ENCODE data around the gene RAD54L. TPM values are rescaled to one million over a fixed set of nuclear protein-coding genes. Genes with fewer than 3 reads are reported as not detected.

The RAD54L gene
- total RNA-seq: 1 to 10 TPM; 4.8 to 7.3 TPM
- 10 to 100 TPM in 4 of 6 donors, 1 to 10 TPM in 2; 8.6 to 16.5 (median 13.5) TPM for polyA plus RNA-seq (ENCODE audit: insufficient read length in 6 of 6)
- long read RNA-seq, donor 1, partial matches to known transcripts: 55 of 78 reads
- long read RNA-seq, donor 1, other reads (novel, unspliced or antisense): 22 of 78 reads
- long read RNA-seq, donor 2, partial matches to known transcripts: 81 of 82 reads
- long read RNA-seq, donor 2, other reads (novel, unspliced or antisense): 0 of 82 reads
- long read RNA-seq, donor 3, partial matches to known transcripts: 47 of 50 reads
- long read RNA-seq, donor 3, other reads (novel, unspliced or antisense): 0 of 50 reads
- long read RNA-seq, donor 4, partial matches to known transcripts: 1 of 2 reads
- long read RNA-seq, donor 4, other reads (novel, unspliced or antisense): 1 of 2 reads
- long read RNA-seq, donor 5, partial matches to known transcripts: 38 of 47 reads
- long read RNA-seq, donor 5, other reads (novel, unspliced or antisense): 9 of 47 reads
- long read RNA-seq, donor 6, partial matches to known transcripts: 0 of 2 reads
- long read RNA-seq, donor 6, other reads (novel, unspliced or antisense): 0 of 2 reads
- long read RNA-seq, donor 7: 0 reads
- long read RNA-seq, donor 8, partial matches to known transcripts: 66 of 80 reads
- long read RNA-seq, donor 8, other reads (novel, unspliced or antisense): 14 of 80 reads
- long read RNA-seq, donor 9: 0 reads
- long read RNA-seq, donor 10: 0 reads
- long read RNA-seq, donor 11, partial matches to known transcripts: 0 of 1 reads
- long read RNA-seq, donor 11, other reads (novel, unspliced or antisense): 0 of 1 reads
- long read RNA-seq, donor 12, partial matches to known transcripts: 27 of 44 reads
- long read RNA-seq, donor 12, other reads (novel, unspliced or antisense): 17 of 44 reads

GRCh38 chr1:46247436-46248121 is at the start of gene RAD54L:
Gene RAD54L, plus strand, starts transcription at chr1:46247763. Its CDS starts 643 bp downstream, at chr1:46248406.
- H3K9me3 ChIP-seq: no peaks in the 10 kb centered on the region
- H3K4me1 ChIP-seq: peaks cover 0 to 17% of the 10 kb centered on the region in 2 donors
- peak within 1 kb of the TSS; percentile 42 to 65 for H3K27ac ChIP-seq
- peak within 1 kb of the TSS; percentile 61 to 62 for H3K4me3 ChIP-seq
- peak; percentile 93 to 98 (median 96) for DNase-seq
- intact Hi-C loops (cut with DNase I): no loop called here
- peak; percentile 95 for ATAC-seq
- H3K36me3 ChIP-seq: no peaks in the 10 kb centered on the region
- H3K27me3 ChIP-seq: no peaks in the 10 kb centered on the region
- TF ChIP-seq, protein P1, sequence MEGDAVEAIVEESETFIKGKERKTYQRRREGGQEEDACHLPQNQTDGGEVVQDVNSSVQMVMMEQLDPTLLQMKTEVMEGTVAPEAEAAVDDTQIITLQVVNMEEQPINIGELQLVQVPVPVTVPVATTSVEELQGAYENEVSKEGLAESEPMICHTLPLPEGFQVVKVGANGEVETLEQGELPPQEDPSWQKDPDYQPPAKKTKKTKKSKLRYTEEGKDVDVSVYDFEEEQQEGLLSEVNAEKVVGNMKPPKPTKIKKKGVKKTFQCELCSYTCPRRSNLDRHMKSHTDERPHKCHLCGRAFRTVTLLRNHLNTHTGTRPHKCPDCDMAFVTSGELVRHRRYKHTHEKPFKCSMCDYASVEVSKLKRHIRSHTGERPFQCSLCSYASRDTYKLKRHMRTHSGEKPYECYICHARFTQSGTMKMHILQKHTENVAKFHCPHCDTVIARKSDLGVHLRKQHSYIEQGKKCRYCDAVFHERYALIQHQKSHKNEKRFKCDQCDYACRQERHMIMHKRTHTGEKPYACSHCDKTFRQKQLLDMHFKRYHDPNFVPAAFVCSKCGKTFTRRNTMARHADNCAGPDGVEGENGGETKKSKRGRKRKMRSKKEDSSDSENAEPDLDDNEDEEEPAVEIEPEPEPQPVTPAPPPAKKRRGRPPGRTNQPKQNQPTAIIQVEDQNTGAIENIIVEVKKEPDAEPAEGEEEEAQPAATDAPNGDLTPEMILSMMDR (IDR thresholded peaks at IDR 0.05): no peak

DNA sequence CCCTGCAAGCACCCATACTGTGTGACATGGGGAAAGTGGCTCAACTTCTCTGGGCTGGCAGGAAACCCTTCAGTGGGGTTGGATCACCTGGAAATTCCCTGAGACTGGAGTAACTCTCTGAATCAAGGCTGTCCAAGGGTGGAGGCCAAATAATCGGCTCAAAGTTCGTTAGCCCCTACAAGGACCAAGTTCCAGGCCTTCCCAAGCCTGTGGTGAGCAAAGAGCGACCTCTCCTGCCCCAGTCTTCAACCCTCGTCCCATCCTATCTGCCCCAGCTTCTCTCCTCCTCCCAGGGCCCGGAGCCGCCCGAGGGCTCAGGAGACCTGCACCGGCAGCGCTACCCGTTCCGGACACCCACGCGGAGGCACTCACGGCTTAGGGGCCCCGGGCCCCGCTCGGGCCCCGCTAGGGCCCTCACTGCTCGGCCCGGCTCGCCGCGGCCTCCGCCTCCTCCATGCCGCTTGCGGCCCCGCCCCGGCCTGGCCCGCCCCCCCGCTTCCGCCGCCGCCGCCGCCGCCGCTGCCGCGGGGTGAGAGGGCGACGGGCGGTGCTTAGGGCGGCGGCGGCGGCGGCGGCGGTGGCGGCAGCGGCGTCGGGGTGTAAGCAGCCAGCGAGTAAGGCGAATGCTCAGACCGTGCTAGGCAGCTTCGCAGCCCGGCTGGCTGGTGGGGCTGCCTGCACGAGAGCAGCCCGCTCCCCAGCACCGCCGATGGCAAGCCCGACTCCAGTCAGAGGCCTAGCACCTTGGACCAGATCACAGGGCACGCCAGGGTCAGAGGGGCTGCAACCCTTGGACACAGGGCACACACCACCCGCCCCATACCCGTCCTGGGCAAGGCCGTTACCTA is 49.4 kb upstream of the RAD54L start, which contains the start of gene POMGNT1:
TSS of gene POMGNT1 (minus strand) at position 471 of the 848 bp plus-strand sequence. CDS start 613 bp downstream, outside the sequence.
- ATAC-seq (peak; percentile 95), DNase-seq (peak in 3 of 4 donors; percentile 40 to 96 (median 51))
- intact Hi-C loops (cut with DNase I): no loop called here
- TF ChIP-seq, protein P1 (IDR thresholded peaks at IDR 0.05): no peak
- H3K9me3 ChIP-seq: no peaks in the 10 kb centered on the region
- peak within 1 kb of the TSS; percentile 47 to 74 for H3K27ac ChIP-seq
- H3K27me3 ChIP-seq: peaks cover 0 to 2% of the 10 kb centered on the region in 2 donors
- H3K36me3 ChIP-seq: peaks cover 0 to 27% of the 10 kb centered on the region in 2 donors
- H3K4me1 ChIP-seq: peaks cover 10 to 27% of the 10 kb centered on the region in 2 donors
- H3K4me3 ChIP-seq: peak within 1 kb of the TSS; percentile 72 to 78

- no peak for DNase-seq
- peaks cover 0 to 7% of the 10 kb centered on the region in 2 donors for H3K27me3 ChIP-seq
- peaks cover 0 to 16% of the 10 kb centered on the region in 2 donors for H3K36me3 ChIP-seq
- ATAC-seq: no peak
- H3K9me3 ChIP-seq: no peaks in the 10 kb centered on the region
- H3K4me1 ChIP-seq: peaks cover 10 to 38% of the 10 kb centered on the region in 2 donors
- H3K4me3 ChIP-seq: no peak overlapping the region
- intact Hi-C loops (cut with DNase I): no loop called here
- no peak overlapping the region for H3K27ac ChIP-seq
- TF ChIP-seq, protein P1 (IDR thresholded peaks at IDR 0.05): no peak
These were observed 48.3 kb upstream of the RAD54L start for GRCh38 chr1:46199233-46199749.

DNA sequence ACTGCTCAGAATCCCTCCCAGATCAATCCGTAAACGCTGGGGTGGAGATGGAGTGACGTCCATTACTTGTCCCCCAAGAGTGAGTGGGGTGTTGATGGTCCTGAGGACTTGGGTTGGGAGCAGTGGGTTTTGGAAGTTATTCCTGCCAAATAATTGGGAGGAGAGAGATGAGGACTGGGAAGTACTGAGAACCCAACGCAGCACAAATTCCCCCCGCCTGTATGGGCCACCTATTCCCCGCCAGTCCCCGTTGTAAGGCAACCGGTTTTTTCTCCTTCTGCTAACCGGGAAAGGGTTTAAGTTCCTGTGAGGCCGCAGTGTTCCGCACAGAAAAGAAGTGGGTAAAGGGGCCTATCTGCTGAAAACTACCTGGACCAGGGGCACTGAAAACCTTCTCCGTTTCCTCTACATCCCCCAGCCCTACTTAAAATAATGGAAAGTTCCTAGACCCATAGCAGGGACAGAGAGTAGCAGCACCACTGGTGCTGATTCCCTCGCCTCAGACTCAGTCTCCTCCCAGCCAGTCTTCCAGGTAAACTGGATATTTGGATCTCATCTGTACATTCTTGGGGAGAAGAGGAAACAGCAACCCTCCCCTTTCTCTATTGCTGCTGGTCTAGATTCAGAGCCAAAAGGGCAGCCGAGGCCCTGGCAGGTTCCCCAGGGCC is 43.7 kb upstream of the RAD54L start:
- TF ChIP-seq, protein P1 (IDR thresholded peaks at IDR 0.05): no peak
- intact Hi-C loops (cut with DNase I): no loop called here
- Histone ChIP-seq H3K4me3 (peak overlapping the region; percentile 54 to 65), H3K4me1 (peaks cover 0 to 24% of the 10 kb centered on the region in 2 donors), H3K9me3 (no peaks in the 10 kb centered on the region), H3K27me3 (peaks cover 0 to 7% of the 10 kb centered on the region in 2 donors), H3K36me3 (no peaks in the 10 kb centered on the region), H3K27ac (no peak overlapping the region)
- ATAC-seq (peak; percentile 13), DNase-seq (no peak)
